DMS53 treated with DMSO at 0.1 percent for 48 hours (cell line): ENCODE data around the gene PLEKHA7.

Experiments
- DNase-seq: peaks from one replicate; lab custom pipeline; 2025; ENCODE audit not compliant: unreplicated experiment; lab: John Stamatoyannopoulos, UW

Gene PLEKHA7

DNA sequence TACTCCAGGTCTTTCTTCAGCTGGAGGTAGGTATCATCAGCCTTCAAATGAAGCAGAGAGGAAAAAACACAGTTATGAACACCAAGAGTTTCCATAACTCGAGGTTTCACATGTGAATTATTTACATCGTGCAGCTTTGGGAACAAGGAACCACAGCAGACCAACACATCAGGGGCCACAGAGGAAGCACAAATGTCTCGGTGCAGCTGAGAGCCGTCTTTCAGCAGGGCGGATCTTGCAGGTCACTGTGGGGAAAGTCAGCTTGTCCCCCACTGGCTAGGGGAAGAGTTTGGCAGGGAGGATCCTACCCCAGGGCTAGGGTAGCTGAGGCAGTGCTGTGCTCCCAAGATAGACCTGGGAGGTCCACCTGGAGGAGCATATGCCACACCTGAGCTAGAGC lies 201.1 kb downstream of the PLEKHA7 start:
- DNase-seq = no peak

DNA sequence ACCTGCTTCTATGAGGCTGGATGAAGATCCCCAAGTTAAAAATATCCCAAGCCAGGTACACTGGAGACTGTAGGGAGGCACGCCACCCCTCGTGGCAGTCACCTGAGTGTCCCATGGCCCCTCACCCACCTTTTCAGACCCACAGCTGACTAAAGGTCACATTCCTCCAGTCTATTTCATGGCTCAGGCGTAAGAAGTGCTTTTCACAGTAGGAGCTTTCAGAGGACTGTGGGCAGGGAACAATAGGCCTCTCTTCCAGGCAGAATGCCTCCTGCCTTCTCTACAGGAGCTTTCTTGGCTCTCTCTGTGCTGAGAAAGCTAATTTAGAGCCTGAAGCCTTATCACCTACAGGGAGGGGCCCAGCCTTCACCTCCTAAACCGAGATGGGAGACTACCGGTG lies 201.9 kb downstream of the PLEKHA7 start:
- DNase-seq = no peak

DNA sequence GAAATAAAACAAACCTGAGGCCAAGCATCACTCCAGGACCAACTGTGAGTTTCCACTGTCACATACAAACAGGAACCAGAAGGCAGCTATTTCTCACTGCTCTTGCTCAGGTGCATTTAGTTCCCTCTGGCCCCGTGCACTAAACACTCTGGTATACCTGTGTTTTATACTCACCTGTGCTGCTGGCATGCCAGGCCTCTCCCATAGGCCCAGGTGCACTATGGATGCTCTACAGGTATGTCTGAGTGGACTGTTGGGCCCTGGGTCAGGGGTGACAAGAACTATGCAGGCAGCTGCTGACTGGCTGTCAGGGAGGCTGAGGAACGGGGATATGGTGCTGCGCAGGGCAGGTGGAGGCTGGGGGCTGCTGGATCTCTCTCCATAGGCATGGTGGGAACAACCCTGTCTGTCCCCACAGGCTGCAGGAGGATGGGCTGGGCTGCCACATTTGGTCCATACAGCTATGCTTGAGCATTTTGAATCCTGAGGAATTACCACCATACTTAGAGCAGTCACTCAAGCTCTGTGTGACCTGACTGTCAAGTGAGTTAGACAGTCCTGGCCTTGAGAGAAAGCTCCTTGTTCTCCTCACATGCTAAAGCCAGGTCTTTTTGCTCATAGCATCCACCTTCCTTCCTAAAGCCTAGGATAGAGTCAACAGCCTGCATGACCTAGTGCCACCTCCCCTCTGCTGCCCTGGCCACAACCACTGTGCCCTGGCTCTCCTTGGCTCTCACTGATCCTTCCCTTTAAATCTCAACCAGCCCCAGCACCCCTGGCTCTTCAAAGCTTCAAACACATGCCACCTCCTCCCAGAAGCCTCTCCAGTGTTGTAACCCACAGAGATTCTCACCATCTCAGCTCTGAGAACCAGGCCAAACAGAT lies 202.8 kb downstream of the PLEKHA7 start:
- DNase-seq = no peak

DNA sequence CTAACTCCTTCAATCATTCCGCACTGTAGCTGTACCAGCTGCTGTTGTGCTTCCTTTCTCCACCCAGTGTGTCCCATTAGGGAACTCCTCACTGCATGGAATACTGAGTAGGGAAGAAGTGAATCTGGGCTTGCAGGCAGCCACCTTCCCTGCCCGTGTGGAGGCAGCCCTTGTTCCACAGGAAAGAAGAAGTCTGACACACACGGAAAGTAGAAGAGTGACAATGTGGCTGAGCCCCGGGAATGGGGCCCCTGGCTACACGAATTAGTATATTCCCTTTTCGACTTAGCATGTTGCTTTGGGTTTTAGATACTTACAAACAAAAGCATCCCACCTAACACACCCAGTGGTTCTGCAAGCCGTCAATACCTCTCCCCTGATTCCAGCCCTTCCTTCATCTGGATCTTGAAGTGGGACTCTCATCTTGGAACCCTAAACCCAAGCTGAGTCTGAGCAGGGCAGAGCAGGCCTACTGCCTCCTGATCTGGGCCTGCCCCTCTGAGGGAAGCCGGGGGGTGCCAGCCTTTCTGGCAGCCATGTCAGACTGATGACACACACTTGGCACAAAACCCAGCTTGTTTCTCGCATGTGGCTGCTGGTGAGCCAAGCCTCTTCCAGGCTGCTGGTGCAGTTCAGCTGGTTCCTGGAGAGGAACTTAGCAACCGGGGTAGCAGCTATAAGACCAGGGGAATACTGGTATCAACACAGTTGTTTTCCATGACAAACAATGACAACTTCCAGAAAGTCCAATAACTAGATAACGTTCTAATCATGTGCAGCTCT lies 204.1 kb downstream of the PLEKHA7 start:
- no peak for DNase-seq

DNA sequence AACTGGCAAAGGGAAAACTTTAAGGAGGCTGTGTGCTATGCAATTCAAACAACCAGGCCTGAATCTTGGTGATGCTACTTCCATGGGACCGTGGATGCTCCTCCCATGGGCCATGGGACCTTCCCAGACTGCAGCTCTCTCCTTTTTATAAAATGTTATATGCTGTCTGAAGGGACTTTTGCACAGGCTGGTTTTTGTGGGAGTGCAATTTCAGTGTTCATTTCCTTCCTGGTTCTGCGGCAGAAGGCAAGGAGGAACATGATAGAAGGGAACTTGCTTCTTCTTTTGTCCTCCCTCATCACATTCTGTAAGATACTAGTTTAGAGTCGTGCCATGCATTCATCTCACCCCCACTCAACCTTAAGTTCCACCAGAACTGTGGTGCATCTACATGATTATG lies 206.9 kb downstream of the PLEKHA7 start:
- DNase-seq = no peak

DNA sequence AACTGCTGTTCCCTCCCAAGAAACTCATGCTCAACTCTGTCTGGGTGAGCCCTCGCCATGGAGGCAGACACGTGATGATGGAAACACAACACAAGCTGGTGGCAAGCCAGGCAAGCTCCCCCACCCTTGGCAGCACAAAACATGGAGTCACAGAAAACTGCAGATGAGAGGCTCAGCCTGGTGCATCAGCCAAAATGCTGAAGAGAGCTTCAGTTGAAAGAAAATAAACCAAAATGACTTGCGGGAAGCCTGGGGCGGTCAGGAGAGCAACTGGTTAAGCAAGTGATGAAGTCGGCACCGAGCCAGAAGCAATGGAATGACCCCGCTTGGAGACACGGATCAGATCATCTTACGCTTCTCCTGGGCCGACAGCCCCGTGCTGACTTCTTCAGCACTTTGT lies 207.4 kb downstream of the PLEKHA7 start:
- DNase-seq = no peak

DNA sequence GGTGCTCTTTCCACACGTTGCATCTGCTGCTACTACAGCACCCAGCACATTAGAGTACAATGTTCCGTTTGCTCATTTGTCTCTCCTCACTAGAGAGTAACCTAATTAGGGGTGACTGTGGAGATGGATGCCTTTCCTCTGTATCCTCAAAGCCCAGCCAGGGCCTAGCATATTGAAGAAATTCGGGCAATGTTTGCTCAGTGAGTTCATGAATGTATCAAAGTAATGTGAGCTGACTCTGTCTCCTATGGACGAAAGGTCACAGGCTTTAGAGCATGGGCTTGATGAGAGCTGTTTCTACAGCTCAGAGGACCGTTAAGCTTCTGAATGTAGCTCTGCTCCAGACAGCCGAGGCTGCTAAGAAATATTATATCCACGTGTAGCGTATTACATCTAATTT lies 208.3 kb downstream of the PLEKHA7 start:
- no peak for DNase-seq

DNA sequence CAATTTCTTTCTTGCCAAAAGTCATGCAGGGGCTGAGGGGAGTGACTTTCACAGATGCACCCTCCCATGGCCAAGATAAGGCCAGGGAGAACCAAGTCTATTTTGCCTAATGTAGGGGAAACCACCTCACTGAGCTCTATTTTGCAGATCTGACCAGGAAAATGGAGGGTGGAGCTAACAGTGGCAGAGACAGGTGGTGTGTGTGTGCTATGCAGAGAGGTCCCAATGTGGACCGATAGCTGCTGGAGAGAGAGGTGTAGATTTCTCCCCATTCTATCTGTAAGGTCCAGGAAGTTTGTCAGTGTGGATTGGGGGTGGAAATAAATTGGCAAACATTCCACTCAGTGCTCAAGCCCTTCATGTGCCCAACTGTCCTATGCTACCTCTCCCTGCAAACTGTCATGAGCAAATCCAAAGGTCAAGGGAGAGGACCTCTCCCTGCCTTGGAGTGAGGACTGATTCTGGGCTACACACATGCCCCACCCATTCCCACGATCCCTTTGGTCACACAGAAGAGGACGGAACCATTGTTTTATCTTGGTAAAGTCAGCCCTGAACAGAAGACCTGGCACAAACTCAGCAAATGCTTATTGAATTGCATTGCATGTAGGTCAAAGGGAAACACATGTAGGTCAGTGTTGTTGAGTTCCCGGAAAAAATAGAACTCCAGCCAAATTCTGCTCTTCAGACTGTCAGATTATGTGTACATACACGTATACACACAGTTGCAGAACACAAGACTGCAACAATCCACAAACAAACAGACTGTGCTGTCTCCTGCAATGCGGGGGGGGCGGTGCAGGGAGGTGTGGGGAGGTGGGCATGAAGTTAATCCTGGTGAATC lies 209.9 kb downstream of the PLEKHA7 start:
- no peak for DNase-seq

DNA sequence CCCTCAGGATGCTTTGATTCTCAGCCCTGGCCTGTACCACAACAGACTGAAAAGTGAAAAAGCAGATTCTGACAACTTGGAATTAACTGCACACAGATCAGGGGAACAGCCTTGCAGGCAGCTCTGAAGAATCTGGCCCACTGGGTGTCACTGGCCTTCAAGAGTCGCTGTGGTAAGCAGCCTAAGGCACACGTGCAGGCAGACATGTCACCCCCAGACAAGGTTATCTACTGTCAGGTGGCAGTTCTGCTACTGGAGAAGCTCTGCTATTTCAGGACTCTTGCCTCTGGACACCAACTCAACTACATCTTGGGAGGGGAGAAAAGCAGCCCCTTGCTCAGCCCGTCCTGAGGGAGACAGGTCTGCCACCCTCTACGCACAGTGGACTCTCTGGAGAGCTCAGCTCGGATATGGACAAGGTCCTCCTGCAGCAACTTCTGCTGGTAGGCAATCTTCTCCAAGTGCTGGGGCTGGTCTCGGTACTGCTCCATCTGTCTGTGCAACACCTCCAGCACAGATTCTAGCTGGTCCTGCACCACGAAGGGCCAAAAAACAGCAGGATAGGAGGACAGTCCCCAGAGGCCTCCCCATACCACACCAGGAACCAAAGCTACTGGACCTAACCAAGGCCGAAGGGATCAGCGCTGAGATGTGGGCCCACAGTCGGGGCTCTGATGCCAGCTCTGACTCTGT lies 212.8 kb downstream of the PLEKHA7 start:
- DNase-seq = no peak

DNA sequence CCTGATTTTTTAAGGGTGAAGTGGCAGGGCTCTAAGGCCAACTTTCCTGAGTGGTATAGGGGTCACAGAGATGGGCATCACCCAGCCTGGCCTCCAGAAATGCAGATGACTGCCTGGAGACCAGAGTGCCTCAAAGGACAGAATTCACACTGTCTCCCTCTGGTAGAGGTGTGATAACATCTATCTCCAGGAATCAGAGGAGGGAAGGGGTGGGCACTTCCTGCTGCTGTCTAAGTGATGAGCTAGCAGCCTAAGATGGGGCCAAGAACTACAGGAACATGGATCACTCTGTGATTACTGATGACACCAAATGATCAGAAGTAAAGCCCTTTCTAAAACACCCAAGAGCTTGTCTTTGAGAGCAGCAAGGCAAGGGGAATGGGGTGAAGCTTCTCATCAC lies 213.8 kb downstream of the PLEKHA7 start:
- DNase-seq = no peak

DNA sequence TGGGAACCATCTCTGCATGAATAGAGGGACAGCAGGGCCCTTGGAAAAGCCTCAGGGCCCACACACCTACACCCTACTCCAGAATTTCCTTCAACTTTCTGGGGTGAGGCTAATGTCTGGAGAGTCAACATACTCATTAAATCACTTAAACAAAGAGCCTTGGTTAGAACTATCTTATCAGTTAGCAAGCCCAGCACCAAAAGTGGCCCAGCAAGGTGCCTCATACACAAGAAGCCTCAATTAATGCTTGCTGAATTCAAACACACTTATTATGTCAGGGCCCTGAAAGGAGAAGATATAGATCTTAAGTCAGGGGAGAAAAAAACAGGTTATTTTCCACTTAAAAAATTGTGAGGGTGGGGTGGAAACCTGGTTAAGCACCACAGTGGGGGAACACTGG lies 214.3 kb downstream of the PLEKHA7 start:
- DNase-seq = no peak

DNA sequence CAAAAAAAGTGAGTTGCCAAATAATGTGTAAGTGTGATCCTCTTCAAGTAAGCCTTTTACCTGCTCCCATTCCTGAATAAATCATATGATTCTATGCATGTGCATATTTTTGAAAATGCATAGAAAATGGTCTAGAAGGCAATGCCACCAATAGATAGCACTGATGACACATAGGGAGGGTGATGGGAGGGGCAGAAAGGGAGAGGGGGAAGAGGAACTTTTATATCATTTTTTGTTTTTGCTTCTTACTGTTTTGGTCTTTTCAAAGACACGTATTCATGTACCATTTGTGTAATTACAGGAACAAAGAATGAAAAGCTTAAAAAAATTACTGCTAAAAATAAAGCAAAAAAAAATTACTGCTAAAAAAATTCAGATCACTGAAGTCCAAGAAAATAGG lies 215.0 kb downstream of the PLEKHA7 start:
- no peak for DNase-seq

DNA sequence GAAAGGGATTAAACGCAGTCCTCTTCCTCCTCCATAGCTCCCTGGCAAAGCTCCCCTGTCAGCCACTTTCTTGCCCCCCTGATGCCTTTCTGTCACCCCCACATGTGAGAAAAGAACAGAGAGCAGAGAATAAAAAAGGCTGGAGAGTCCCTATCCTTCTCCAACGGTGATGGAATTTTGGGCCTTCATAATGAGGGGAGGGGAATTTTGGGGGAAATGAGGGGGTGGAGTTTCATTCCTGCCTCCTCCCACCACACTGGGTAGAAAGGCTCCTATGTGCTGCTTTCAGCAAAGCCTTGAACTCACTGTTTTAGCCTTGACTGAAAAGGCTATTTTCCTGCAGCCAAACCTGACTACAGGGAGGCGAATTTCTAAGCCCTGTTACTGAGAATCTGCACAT lies 216.4 kb downstream of the PLEKHA7 start:
- no peak for DNase-seq

DNA sequence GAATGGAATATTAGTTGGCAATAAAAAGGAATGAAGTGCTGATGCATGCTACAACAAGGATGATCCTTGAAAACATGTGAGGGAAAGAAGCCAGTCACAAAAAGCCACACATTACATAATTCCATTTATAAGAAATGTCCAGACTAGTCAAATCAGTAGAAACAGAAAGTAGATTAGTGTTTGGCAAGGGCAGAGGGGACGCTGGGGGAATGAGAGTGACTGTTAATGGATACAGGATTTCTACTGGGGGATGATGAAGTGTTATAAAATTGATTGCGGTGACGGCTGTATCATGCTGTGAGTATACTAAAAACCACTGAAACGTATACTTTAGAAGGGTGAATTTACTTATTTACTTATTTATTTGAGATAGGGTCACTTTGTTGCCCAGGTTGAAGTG lies 217.9 kb downstream of the PLEKHA7 start:
- no peak for DNase-seq

DNA sequence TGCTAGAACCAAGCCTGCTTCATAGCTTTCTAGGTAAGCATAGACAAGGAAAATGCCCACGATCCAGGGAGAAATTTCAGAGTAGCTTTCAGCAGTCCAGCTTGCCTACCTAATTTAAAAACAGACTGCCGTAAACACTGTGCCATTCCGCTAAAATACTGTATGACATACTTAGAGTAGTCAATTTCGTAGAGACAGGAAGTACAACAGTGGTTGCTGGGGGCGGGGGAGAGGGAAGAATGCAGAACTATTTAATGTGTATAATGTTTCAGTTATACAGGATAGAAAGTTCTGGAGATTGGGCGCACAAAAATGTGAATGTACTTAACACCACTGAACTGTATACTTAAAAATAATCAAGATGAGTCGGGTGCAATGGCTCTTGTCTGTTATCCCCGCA lies 219.1 kb downstream of the PLEKHA7 start:
- DNase-seq = no peak

DNA sequence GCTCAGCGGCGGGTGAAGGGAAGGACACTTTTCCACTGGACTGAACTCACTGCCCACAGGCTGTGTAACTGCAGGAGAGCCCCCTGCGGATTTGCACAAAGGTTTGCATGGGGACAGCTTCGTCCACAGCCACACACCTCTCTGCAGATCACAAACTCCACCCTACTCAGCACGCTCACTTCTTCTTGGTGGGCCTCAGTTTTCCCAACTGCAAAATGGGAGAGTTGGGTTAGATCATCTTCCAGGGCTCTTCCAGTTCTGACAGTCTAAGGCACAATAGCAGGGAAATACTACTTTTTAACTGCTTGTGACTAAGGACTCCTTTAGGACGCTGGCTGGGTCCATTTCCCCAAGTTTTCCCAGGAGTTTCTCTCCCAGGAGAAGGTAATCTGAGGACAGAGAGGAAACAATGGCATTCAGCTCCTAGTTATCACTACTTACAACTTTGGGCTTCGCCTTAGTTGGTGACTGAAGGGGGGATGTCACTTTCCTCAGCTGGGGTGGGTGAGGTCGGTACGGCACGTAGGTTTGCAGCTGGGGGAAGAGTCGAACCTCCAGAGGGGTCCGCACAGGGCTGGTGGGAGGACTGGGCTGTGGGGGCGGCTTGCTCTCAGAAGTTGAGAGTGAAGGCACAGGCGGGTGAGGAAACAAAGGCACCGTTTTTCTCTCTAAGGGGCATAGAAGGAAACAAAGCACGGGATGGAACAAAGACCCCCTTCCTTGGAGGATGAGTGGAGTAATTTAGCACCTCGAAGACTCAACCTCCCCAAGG lies 220.0 kb downstream of the PLEKHA7 start:
- DNase-seq = no peak

DNA sequence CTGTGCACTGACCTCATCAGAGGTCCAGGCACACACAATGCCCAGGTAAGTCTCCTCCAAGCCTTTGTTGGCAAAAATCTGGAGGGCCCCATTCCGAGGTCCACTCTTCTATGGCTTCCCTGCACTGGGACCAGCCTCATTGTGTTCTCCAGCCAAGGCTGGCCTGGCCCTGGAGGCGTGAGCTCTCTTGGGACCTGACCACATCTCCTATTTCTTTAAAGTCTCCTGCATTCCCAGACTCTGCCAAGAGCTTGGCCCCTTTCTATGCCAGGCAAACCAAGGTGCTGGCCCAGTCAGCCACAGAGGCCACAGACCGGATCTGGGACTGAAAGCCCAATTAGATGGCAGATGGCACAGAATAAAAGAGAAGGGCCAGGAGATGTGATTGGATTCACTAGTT lies 220.7 kb downstream of the PLEKHA7 start:
- DNase-seq = no peak

DNA sequence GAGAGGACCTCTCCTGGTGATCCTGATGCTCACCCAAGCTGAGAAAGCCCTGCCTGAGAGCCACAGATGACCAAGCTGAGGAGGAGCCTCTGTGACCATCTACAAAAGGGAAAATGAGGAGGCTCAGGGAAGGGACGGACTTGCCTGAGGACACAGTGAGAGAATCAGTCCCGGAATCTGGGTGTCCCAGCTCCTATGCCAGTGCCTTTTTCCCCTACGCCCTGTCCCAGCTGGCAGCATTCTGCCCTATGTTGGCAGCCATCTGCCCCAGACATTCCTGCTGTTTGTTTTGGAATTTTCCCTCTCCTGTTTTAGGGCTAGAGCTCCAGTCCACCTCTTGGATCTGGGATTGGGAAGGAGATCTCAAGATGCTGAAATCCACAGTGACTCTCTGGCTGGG lies 221.2 kb downstream of the PLEKHA7 start:
- DNase-seq = no peak

DNA sequence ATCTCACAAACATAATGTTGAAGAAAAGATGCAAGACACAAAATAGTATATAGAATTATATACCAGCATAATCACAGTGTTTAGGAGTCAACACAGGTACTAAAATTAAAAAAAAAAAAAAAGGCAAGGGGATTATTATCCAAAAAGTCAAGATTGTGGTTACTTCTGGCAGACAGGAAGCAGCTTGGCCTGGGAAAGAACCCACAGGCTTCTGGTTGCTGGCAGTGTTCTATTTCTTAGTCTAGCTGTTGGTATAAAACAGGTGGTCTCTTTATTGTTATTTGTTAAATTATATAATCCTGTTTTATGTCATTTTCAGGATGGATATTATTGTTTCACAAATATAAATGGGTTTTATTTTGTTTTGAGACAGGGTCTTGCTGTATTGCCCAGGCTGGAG lies 221.8 kb downstream of the PLEKHA7 start:
- no peak for DNase-seq
